Measurements from ENCODE around the gene UCN.

GRCh38 chr2:27347641-27348040 is 39.4 kb upstream of the UCN start:
- no peak for TF ChIP-seq CTCF (IDR thresholded peaks at IDR 0.05; ENCODE audit: borderline replicate concordance, extremely low read depth, low read length, poor library complexity, severe bottlenecking)
- no peak for TF ChIP-seq EZH2 (IDR thresholded peaks at IDR 0.05; ENCODE audit: borderline replicate concordance, low read depth, low read length, severe bottlenecking)
